Measurements from ENCODE around the gene TMEM88.

The TMEM88 gene

GRCh38 chr17:7888184-7888920 is 33.5 kb downstream of the TMEM88 start, which contains the start of gene CHD3:
Gene CHD3 (plus strand): TSS chr17:7888789. CDS start chr17:7889001, 212 bp downstream.
- Histone ChIP-seq H3K27me3 (ENCODE audit: control insufficient read depth in 1 of 2, insufficient read depth in 2 of 2, low read length in 2 of 2) (no peaks in the 10 kb centered on the region), H3K9ac (ENCODE audit: low read length in 2 of 2) (peak within 1 kb of the TSS; percentile 52 to 64), H3K4me1 (ENCODE audit: control insufficient read depth, insufficient read depth, low read length) (peaks cover 48% of the 10 kb centered on the region), H3K27ac (ENCODE audit: low read length) (peak within 1 kb of the TSS; percentile 87), H3K4me3 (ENCODE audit: low read length in 2 of 2) (peak within 1 kb of the TSS; percentile 47 to 85), H3K36me3 (ENCODE audit: control insufficient read depth in 2 of 2, insufficient read depth in 2 of 2, low read length in 2 of 2) (peaks cover 9 to 10% of the 10 kb centered on the region in 2 donors), H3K9me3 (ENCODE audit: control insufficient read depth in 2 of 2, low read length in 2 of 2) (no peaks in the 10 kb centered on the region)

DNA sequence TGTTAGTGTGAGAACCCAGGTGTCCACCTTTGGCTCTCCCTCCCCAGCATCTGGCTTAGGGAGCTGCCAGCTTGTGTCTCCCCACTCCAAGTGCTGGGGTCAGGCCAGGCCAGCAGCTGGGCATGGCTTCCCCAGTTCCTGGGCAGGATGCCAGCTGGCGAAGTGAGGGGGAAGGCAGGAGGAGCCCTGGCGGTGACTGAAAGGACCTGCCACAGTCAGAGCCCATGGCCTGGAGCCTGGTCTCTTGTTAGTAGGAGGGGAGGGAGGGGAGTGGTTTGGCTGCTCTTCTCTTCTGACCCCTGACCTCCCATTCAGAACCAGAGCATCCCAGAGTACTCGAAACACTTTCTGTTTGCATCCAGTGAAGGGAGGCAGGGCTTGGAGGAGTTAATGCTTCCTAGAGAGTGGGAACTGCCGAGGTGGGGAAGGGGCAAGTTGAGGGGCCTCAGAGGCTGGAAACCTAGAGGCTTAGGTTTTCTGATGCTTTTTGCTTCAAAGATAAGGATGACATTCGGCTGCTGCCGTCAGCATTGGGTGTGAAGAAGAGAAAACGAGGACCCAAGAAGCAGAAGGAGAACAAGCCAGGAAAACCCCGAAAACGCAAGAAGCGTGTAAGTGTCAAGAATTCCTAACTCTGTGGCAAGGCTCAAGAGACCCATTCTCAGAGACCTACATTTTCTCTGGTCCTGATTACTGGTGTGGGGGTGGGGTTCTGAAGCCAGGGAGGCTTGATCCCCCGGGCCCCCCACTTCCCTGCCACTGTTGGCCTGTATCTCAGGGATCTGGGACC is 34.5 kb downstream of the TMEM88 start:
- Histone ChIP-seq H3K4me3 (ENCODE audit: low read length in 2 of 2) (peak overlapping the region; percentile 13 to 85), H3K27ac (ENCODE audit: low read length) (peak overlapping the region; percentile 87), H3K4me1 (ENCODE audit: control insufficient read depth, insufficient read depth, low read length) (peaks cover 48% of the 10 kb centered on the region)

GRCh38 chr17:7893187-7893880 is 38.5 kb downstream of the TMEM88 start:
- Histone ChIP-seq H3K4me1 (ENCODE audit: control insufficient read depth, insufficient read depth, low read length) (peaks cover 19% of the 10 kb centered on the region), H3K36me3 (ENCODE audit: control insufficient read depth in 2 of 2, insufficient read depth in 2 of 2, low read length in 2 of 2) (peaks cover 31 to 47% of the 10 kb centered on the region in 2 donors), H3K4me3 (ENCODE audit: low read length in 2 of 2) (no peak overlapping the region), H3K9ac (ENCODE audit: low read length in 2 of 2) (no peak overlapping the region), H3K27me3 (ENCODE audit: control insufficient read depth in 1 of 2, insufficient read depth in 2 of 2, low read length in 2 of 2) (no peaks in the 10 kb centered on the region), H3K27ac (ENCODE audit: low read length) (no peak overlapping the region), H3K9me3 (ENCODE audit: control insufficient read depth in 2 of 2, low read length in 2 of 2) (no peaks in the 10 kb centered on the region)

More for the DNA sequence above, 34.5 kb downstream of the TMEM88 start:
- Histone ChIP-seq H3K27me3 (ENCODE audit: control insufficient read depth in 1 of 2, insufficient read depth in 2 of 2, low read length in 2 of 2) (no peaks in the 10 kb centered on the region), H3K36me3 (ENCODE audit: control insufficient read depth in 2 of 2, insufficient read depth in 2 of 2, low read length in 2 of 2) (peaks cover 18% of the 10 kb centered on the region in 2 donors), H3K9me3 (ENCODE audit: control insufficient read depth in 2 of 2, low read length in 2 of 2) (no peaks in the 10 kb centered on the region), H3K9ac (ENCODE audit: low read length in 2 of 2) (peak overlapping the region; percentile 51 to 52)

DNA sequence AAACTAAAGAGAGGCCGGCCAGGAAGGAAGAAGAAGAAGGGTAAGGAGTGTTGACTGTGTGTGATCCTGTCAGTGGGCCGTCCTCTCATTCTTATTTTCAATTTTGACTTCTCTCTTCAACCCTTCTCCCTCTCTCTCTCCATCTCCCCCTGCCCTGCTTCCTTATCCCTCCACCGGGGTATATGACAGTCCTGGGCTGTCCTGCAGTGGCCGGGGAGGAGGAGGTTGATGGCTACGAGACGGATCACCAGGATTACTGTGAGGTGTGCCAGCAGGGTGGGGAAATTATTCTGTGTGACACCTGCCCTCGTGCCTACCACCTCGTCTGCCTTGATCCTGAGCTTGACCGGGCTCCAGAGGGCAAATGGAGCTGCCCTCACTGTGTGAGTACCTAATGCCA is 39.4 kb downstream of the TMEM88 start:
- no peak overlapping the region for H3K4me3 ChIP-seq (ENCODE audit: low read length in 2 of 2)
- H3K9ac ChIP-seq (ENCODE audit: low read length in 2 of 2): no peak overlapping the region
- no peak overlapping the region for H3K27ac ChIP-seq (ENCODE audit: low read length)
- no peaks in the 10 kb centered on the region for H3K9me3 ChIP-seq (ENCODE audit: control insufficient read depth in 2 of 2, low read length in 2 of 2)
- H3K36me3 ChIP-seq (ENCODE audit: control insufficient read depth in 2 of 2, insufficient read depth in 2 of 2, low read length in 2 of 2): peaks cover 38 to 55% of the 10 kb centered on the region in 2 donors
- no peaks in the 10 kb centered on the region for H3K27me3 ChIP-seq (ENCODE audit: control insufficient read depth in 1 of 2, insufficient read depth in 2 of 2, low read length in 2 of 2)
- H3K4me1 ChIP-seq (ENCODE audit: control insufficient read depth, insufficient read depth, low read length): peaks cover 10% of the 10 kb centered on the region

DNA sequence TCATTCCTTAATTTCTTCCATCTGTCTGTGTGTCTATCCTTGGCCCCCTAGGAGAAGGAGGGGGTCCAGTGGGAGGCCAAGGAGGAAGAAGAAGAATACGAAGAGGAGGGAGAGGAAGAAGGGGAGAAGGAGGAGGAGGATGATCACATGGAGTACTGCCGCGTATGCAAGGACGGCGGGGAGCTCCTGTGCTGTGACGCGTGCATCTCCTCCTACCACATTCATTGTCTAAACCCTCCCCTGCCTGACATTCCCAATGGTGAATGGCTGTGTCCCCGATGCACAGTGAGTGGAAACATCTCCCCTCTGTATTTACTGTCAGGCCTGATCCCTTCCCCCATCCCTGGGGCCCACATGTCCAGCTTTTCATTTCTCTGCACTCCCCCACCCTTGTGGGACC is 40.0 kb downstream of the TMEM88 start:
- Histone ChIP-seq H3K36me3 (ENCODE audit: control insufficient read depth in 2 of 2, insufficient read depth in 2 of 2, low read length in 2 of 2) (peaks cover 45 to 62% of the 10 kb centered on the region in 2 donors), H3K27ac (ENCODE audit: low read length) (no peak overlapping the region), H3K9me3 (ENCODE audit: control insufficient read depth in 2 of 2, low read length in 2 of 2) (no peaks in the 10 kb centered on the region), H3K27me3 (ENCODE audit: control insufficient read depth in 1 of 2, insufficient read depth in 2 of 2, low read length in 2 of 2) (no peaks in the 10 kb centered on the region), H3K4me3 (ENCODE audit: low read length in 2 of 2) (no peak overlapping the region), H3K9ac (ENCODE audit: low read length in 2 of 2) (no peak overlapping the region), H3K4me1 (ENCODE audit: control insufficient read depth, insufficient read depth, low read length) (peaks cover 4% of the 10 kb centered on the region)

DNA sequence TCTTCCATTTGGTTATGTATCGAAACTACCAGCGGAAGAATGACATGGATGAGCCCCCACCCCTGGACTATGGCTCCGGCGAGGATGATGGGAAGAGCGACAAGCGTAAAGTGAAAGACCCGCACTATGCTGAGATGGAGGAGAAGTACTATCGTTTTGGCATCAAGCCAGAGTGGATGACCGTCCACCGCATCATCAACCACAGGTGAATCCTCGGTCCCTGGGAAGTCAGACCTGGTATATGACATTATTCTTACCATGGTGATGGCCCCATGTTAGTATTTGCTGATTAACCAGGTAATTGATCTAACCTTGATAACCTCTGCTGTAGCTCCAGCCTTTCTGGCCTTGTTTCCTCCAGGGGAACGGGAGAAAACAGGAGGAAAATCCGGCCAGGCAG is 42.2 kb downstream of the TMEM88 start:
- H3K27ac ChIP-seq (ENCODE audit: low read length): no peak overlapping the region
- no peak overlapping the region for H3K4me3 ChIP-seq (ENCODE audit: low read length in 2 of 2)
- H3K27me3 ChIP-seq (ENCODE audit: control insufficient read depth in 1 of 2, insufficient read depth in 2 of 2, low read length in 2 of 2): no peaks in the 10 kb centered on the region
- no peaks in the 10 kb centered on the region for H3K4me1 ChIP-seq (ENCODE audit: control insufficient read depth, insufficient read depth, low read length)
- H3K9me3 ChIP-seq (ENCODE audit: control insufficient read depth in 2 of 2, low read length in 2 of 2): no peaks in the 10 kb centered on the region
- H3K36me3 ChIP-seq (ENCODE audit: control insufficient read depth in 2 of 2, insufficient read depth in 2 of 2, low read length in 2 of 2): peaks cover 49 to 67% of the 10 kb centered on the region in 2 donors
- H3K9ac ChIP-seq (ENCODE audit: low read length in 2 of 2): no peak overlapping the region

GRCh38 chr17:7897773-7898172 is 42.9 kb downstream of the TMEM88 start:
- H3K4me1 ChIP-seq (ENCODE audit: control insufficient read depth, insufficient read depth, low read length): no peaks in the 10 kb centered on the region
- no peaks in the 10 kb centered on the region for H3K27me3 ChIP-seq (ENCODE audit: control insufficient read depth in 1 of 2, insufficient read depth in 2 of 2, low read length in 2 of 2)
- peaks cover 52 to 71% of the 10 kb centered on the region in 2 donors for H3K36me3 ChIP-seq (ENCODE audit: control insufficient read depth in 2 of 2, insufficient read depth in 2 of 2, low read length in 2 of 2)
- H3K9me3 ChIP-seq (ENCODE audit: control insufficient read depth in 2 of 2, low read length in 2 of 2): no peaks in the 10 kb centered on the region
- no peak overlapping the region for H3K4me3 ChIP-seq (ENCODE audit: low read length in 2 of 2)
- H3K27ac ChIP-seq (ENCODE audit: low read length): no peak overlapping the region
- H3K9ac ChIP-seq (ENCODE audit: low read length in 2 of 2): no peak overlapping the region

DNA sequence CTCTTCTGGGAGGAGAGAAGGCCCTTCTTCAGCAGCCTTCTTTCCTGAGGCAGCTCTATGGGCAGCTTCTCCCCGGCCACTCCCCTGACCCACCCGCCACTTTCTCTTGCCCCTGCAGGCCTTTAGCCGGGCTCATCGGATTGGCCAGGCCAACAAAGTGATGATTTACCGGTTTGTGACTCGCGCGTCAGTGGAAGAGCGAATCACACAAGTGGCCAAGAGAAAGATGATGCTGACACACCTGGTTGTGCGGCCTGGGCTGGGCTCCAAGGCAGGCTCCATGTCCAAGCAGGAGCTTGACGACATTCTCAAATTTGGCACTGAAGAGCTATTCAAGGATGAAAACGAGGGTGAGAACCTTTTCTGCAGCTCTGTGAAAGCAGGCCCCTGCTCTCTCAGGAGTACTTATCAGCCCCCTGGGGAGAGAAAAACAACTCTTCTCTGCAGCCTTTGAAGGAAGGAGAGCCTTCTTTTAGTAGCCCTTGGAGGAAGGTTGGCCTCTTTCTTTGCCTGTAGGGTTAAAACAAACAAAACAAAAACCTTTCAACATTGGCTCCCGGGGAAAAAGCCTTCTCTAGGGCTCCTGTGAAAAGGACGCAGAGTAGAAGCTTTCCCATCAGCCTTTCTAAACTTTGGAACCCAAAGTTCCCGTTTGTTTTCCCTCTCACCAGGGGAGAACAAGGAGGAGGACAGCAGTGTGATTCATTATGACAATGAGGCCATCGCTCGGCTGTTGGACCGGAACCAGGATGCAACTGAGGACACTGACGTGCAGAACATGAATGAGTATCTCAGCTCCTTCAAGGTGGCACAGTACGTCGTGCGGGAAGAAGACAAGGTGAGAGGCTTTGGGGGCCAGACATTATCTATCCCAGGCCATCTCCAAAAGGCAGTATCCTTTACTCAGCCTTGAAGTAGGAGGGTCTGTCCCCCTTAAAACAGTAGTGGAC is 48.6 kb downstream of the TMEM88 start:
- no peaks in the 10 kb centered on the region for H3K9me3 ChIP-seq (ENCODE audit: control insufficient read depth in 2 of 2, low read length in 2 of 2)
- H3K4me3 ChIP-seq (ENCODE audit: low read length in 2 of 2): no peak overlapping the region
- H3K27ac ChIP-seq (ENCODE audit: low read length): no peak overlapping the region
- H3K9ac ChIP-seq (ENCODE audit: low read length in 2 of 2): no peak overlapping the region
- no peaks in the 10 kb centered on the region for H3K4me1 ChIP-seq (ENCODE audit: control insufficient read depth, insufficient read depth, low read length)
- no peaks in the 10 kb centered on the region for H3K27me3 ChIP-seq (ENCODE audit: control insufficient read depth in 1 of 2, insufficient read depth in 2 of 2, low read length in 2 of 2)
- peaks cover 70 to 83% of the 10 kb centered on the region in 2 donors for H3K36me3 ChIP-seq (ENCODE audit: control insufficient read depth in 2 of 2, insufficient read depth in 2 of 2, low read length in 2 of 2)

All from stomach smooth muscle (tissue), 2 donors.